ENCODE data around the gene RBMS3. TPM values are rescaled to one million over a fixed set of nuclear protein-coding genes. Genes with fewer than 3 reads are reported as not detected.

RBMS3 gene
- total and polyA plus RNA-seq, 2 donors (not counting 1 experiment from before 2014, with no cell fraction given) = 26.9 to 68.4 TPM

GRCh38 chr3:29247088-29247745, 33.7 kb upstream of the RBMS3 start:
- Histone ChIP-seq H3K4me3 (replicated peaks in 1 of 4; ENCODE audit: control extremely low read depth in 1 of 4, insufficient read depth in 1 of 4, low read depth in 3 of 4, low read length in 4 of 4) (no peak overlapping the region), H4K20me1 (ENCODE audit: control insufficient read depth, extremely low read depth, insufficient read depth, low read length) (no peaks in the 10 kb centered on the region), H3K27me3 (ENCODE audit: control insufficient read depth, insufficient read depth, low read length) (no peaks in the 10 kb centered on the region), H3K4me2 (ENCODE audit: extremely low read depth, insufficient read depth, low read length) (no peak overlapping the region), H2AFZ (ENCODE audit: low read length) (no peak overlapping the region), H3K79me2 (ENCODE audit: control insufficient read depth, insufficient read depth, low read length) (no peaks in the 10 kb centered on the region), H3K9me3 (ENCODE audit: control insufficient read depth, insufficient read depth, low read depth, low read length) (no peaks in the 10 kb centered on the region), H3K4me1 (ENCODE audit: control insufficient read depth, extremely low read depth, insufficient read depth, low read length) (no peaks in the 10 kb centered on the region), H3K9ac (ENCODE audit: insufficient read depth, low read length) (no peak overlapping the region), H3K27ac (ENCODE audit: insufficient read depth, low read length) (no peak overlapping the region), H3K36me3 (ENCODE audit: control insufficient read depth, insufficient read depth, low read length) (no peaks in the 10 kb centered on the region)
- TF ChIP-seq CTCF (conservative IDR thresholded peaks at IDR 0.05 in 1 of 2, IDR thresholded peaks at IDR 0.05 in 1 of 2; ENCODE audit: low read depth in 1 of 2, low read length in 2 of 2) = no peak
- no peak for TF ChIP-seq EZH2 (IDR thresholded peaks at IDR 0.05; ENCODE audit: low read length, missing control alignments)
- DNase-seq (ENCODE audit: low read depth in 2 of 2) = no peak

DNA sequence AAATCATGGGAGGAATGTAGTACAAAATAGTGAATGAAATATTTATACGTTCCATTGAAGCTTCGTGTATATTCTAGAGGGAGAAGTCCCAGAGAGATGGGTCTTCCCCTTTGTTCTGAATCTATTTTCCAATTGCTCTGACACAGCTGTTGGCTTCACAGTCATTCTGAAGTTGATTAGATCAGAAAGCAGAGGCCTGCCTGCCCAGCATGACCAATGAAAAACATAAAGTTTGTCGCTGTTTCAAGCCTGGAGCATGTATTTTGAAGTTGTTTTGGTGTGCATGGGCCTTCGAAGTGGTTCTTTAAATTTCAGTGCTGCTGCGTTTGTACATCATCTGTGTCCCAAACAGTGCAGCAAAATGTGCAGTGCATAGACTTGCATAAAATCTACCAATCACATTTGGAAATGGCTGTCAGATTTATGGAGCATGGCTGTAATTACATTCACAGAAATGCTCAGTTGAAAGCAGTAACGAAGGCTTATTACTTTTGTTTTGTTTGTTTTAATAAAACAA, 31.0 kb upstream of the RBMS3 start:
- Histone ChIP-seq H3K9me3 (ENCODE audit: control insufficient read depth, insufficient read depth, low read depth, low read length) (no peaks in the 10 kb centered on the region), H3K36me3 (ENCODE audit: control insufficient read depth, insufficient read depth, low read length) (no peaks in the 10 kb centered on the region), H3K79me2 (ENCODE audit: control insufficient read depth, insufficient read depth, low read length) (no peaks in the 10 kb centered on the region), H3K9ac (ENCODE audit: insufficient read depth, low read length) (no peak overlapping the region), H3K27ac (ENCODE audit: insufficient read depth, low read length) (no peak overlapping the region), H3K27me3 (ENCODE audit: control insufficient read depth, insufficient read depth, low read length) (no peaks in the 10 kb centered on the region), H3K4me1 (ENCODE audit: control insufficient read depth, extremely low read depth, insufficient read depth, low read length) (no peaks in the 10 kb centered on the region), H2AFZ (ENCODE audit: low read length) (no peak overlapping the region), H3K4me3 (replicated peaks in 1 of 4; ENCODE audit: control extremely low read depth in 1 of 4, insufficient read depth in 1 of 4, low read depth in 3 of 4, low read length in 4 of 4) (no peak overlapping the region), H3K4me2 (ENCODE audit: extremely low read depth, insufficient read depth, low read length) (no peak overlapping the region), H4K20me1 (ENCODE audit: control insufficient read depth, extremely low read depth, insufficient read depth, low read length) (no peaks in the 10 kb centered on the region)
- TF ChIP-seq EZH2 (IDR thresholded peaks at IDR 0.05; ENCODE audit: low read length, missing control alignments) (no peak), CTCF (conservative IDR thresholded peaks at IDR 0.05 in 1 of 2, IDR thresholded peaks at IDR 0.05 in 1 of 2; ENCODE audit: low read depth in 1 of 2, low read length in 2 of 2) (no peak)
- no peak for DNase-seq (ENCODE audit: low read depth in 2 of 2)

- TF ChIP-seq EZH2 (IDR thresholded peaks at IDR 0.05; ENCODE audit: low read length, missing control alignments) (no peak), CTCF (conservative IDR thresholded peaks at IDR 0.05 in 1 of 2, IDR thresholded peaks at IDR 0.05 in 1 of 2; ENCODE audit: low read depth in 1 of 2, low read length in 2 of 2) (no peak)
- peaks cover 3% of the 10 kb centered on the region for H3K4me1 ChIP-seq (ENCODE audit: control insufficient read depth, extremely low read depth, insufficient read depth, low read length)
- no peaks in the 10 kb centered on the region for H3K79me2 ChIP-seq (ENCODE audit: control insufficient read depth, insufficient read depth, low read length)
- H3K27me3 ChIP-seq (ENCODE audit: control insufficient read depth, insufficient read depth, low read length) = no peaks in the 10 kb centered on the region
- H3K9ac ChIP-seq (ENCODE audit: insufficient read depth, low read length) = no peak overlapping the region
- no peak overlapping the region for H3K4me3 ChIP-seq (replicated peaks in 1 of 4; ENCODE audit: control extremely low read depth in 1 of 4, insufficient read depth in 1 of 4, low read depth in 3 of 4, low read length in 4 of 4)
- no peaks in the 10 kb centered on the region for H4K20me1 ChIP-seq (ENCODE audit: control insufficient read depth, extremely low read depth, insufficient read depth, low read length)
- H3K9me3 ChIP-seq (ENCODE audit: control insufficient read depth, insufficient read depth, low read depth, low read length) = no peaks in the 10 kb centered on the region
- no peak overlapping the region for H3K27ac ChIP-seq (ENCODE audit: insufficient read depth, low read length)
- H2AFZ ChIP-seq (ENCODE audit: low read length) = no peak overlapping the region
- peak; percentile 31 to 68 for DNase-seq (ENCODE audit: low read depth in 2 of 2)
- no peaks in the 10 kb centered on the region for H3K36me3 ChIP-seq (ENCODE audit: control insufficient read depth, insufficient read depth, low read length)
- no peak overlapping the region for H3K4me2 ChIP-seq (ENCODE audit: extremely low read depth, insufficient read depth, low read length)
Observed at GRCh38 chr3:29255854-29256696, 24.8 kb upstream of the RBMS3 start.
